Inferior parietal cortex (tissue), 1 donor: ENCODE results near the gene ZMYND8.

Experiments used
- DNase-seq: peaks from one replicate; pipeline ENCODE4 v3.0.0-alpha.2; 2016; ENCODE audit errors: extremely low spot score

ZMYND8 gene

DNA sequence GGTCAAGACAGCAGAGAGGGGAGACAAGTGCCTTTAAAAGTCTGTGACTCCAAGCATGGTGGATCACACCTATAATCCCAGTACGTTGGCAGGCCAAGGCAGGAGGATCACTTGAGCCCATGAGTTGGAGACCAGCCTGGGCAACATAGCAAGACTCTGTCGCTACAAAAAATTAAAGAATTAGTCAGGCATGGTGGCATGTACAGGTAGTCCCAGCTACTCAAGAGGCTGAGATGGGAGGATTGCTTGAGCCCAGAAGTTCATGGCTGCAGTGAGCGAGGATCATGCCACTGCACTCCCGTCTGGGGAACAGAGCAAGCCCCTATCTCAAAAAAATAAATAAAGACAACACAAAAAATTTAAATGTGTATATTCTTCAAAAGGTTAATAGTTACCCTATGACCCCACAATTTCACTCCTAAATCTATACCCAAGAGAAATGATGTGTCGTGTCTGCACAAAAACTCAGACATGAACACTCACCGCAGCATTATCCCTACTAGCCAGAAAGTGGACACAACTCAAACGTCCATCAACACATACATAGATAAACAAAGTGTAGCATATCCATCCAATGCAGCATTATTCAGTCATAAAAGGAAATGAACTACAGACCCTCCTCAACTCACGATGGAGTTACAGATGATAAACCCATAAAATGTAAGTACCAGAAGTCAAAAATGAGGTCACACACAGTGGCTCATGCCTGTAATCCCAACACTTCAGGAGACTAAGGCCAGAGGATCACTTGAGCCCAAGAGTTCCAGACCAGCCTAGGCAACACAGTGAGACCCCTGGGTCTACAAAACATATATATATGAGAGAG lies 23.9 kb downstream of the ZMYND8 start:
- DNase-seq, result no peak

DNA sequence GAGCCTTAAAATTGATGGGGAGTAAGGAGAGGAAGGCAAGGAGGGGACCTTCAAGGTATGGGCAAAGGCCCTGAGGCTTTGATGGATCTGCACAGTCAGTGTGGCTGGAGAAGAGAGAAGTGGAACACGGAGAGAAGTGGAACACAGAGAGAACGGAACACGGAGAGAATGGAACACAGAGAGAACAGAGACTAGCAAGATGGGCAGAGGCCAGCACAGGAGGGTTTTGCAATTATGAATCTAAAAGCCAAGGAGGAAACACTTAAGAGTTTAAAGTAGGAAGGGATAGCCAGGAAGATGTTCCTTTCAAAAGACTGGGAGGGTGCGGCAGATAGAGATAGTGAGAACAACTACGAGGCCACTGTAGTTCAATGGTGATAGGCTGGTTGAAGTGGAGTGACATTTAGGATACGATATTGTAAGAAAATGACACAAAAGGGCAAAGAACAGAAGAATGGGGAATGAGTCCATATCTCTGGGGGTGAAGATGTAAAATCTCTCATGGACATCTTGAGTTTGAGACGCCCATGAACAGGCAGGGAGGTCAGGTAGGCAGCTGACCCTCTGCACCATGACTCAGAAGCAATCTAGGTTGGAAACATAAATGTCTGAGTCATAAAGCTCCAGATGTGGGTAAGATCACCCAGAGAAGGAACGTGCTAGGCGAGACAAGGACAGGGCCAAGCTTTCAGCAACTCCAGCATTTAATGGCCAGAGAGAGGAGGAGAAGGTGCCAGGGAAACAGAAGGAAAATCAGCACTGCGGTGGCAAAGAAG lies 25.4 kb downstream of the ZMYND8 start:
- no peak for DNase-seq

DNA sequence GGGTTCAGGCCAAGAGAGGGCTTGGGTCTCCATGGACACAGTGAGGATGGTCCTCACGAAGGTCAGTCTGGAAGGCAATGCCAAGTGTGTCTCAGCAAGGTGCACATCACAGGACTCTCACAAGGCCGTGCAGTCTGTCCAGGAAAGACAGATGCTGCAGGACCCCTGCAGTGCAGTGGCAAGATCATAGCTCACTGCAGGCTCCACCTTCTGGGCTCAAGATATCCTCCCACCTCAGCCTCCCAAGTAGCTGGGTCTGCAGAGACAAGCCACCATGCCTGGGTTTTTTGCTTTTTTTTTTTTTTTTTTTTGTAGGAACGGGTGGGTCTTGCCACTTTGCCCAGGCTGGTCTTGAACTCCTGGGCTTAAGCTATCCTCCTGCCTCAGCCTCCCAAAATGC lies 26.4 kb downstream of the ZMYND8 start:
- no peak for DNase-seq

DNA sequence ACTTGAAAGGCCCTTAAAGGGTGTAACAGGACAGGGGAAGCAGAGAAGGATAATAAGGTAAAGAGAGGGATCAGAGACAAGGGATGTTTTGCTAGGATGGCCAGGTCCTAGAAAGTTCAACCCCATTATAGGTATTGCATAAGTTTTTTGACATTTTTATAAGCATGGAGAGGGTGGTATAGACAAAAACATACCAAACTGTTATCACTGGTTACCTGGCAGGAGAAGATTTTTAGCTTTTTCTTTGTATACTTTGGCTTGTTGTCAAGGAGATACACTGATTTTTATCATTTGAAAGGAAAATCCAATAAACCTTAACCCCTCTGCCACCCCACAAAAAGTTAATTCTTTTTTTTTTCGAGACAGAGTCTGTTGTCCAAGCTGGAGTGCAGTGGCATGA lies 28.4 kb downstream of the ZMYND8 start:
- DNase-seq, result no peak

DNA sequence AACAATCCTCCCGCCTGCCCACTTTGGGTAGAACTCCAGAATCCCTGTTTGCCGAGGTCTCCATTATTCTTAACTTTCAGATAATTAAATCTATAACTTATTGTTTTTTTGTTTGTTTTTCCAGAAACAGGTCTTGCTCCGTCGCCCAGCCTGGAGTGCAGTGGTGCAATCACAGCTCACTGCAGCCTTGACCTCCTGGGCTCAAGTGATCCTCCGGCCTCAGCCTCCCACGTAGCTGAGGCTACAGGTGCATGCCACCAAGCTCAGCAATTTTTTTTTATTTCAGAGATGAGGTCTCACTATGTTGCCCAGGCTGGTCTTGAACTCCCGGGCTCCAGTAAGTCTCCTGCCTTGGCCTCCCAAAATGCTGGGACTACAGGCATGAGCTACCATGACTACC lies 28.8 kb downstream of the ZMYND8 start:
- no peak for DNase-seq

DNA sequence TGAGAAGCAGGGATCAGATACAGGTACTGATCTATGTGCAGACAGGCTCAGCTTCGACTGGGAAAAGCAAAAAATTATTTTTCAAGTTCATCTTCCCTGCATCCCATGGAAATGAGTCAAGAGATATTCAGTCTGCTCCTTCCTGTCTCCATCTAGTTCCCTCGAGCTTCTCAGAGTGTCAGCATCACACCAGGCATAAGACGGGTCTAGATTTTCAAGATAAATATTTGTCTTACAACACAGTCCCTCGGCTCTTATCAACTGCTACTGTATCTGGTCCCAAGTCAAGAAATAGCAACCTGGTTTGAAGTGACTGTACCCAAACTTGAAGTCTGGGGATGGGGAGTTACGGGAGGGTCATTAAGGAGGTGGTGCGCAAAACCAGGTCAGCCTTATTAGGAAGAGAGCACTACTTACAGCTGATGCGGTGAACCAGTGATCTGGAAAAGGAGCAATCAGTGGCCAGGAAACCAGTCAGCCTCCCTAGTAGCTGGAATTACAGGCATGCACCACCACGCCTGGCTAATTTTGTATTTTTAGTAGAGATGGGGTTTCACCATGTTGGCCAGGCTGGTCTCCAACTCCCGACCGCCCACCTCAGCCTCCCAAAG lies 29.7 kb downstream of the ZMYND8 start:
- no peak for DNase-seq

DNA sequence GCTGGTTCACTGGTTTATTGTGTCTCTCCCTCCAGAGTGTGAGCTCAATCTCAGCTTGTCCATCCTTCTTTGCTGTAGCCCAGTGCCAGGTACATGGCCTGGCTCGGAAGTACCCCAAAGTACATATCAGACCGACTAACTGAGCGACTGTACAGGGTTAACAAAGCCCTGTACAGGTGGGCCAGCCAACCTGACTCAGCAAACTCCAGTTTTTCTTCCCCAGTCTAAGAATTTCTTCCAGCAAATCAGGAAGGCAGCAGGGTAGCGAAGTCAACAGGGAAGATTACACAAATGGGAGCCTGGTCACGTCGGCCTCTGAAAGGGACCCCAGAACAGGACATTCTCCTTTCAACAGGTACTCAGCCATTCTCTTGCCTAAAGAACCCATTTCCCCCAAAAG lies 31.3 kb downstream of the ZMYND8 start:
- no peak for DNase-seq

DNA sequence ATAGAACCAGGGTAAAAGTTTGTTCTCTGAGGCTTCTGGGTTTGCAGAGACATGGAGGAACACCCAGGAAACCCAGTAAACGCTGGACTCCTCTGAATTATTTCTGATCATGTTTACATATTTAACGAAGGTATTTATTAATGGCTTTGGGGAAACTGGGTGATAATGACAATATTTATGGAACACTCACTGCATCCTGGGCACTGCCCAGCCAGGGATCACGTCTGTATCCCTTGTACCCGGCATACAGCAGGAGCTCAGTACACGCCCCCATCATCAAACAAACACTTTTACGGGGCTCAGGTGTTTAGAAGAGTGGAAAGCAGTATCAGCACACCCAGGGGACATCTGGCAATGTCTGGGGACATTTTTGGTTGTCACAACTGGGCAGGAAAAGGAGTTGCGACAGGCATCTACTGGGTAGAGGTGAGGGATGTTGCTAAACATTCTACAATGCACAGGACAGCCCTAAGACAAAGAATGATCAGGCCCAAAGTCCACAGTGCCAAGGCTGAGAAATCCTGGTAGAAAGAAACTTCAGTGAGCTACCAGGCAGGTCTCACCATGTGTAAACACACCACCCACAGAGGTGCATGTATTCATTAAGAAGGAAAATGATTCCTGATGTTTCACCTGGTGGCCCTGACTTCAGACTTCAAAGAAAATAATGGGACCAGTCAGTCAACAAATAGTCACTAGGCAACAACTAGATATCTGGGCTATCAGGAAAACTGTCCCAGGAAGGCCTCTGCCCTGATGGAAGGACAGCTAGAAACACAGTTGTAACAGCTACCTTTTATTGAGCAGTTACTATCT lies 35.3 kb downstream of the ZMYND8 start:
- DNase-seq, result no peak

DNA sequence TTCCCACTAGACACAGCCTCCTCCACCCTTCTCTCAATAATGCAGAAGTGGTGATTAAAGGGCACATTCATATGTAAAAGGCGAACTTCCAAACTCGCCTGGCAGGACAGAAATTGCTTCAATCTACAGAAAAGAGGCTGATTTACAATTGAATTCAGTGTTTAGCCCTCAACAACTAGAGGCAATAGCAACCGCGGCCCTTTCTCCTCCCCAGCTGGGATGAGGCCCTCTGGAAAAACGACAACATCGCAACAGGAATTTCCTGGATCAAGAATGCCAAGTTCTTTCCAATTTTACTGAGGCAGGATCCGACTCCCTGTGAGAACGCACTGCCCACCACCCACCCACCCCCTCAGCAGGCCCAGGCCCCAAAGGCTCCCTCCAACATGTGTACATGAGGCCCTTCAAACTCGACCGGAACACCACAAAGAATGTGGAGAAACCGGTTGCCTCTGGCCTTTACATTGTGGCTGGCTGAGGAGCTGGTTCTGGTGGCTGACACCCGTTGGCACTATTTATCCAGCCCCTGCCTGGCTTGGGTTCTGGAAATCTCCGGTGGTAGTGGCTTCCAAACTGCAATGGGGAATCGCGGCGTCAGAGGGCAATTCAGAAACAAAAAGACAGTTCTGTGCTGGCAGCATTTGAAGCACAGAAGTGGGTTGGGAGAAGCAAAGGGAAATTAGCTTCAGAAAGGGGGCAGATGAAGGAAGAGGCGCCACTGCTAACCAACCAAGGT lies 36.8 kb downstream of the ZMYND8 start:
- no peak for DNase-seq

DNA sequence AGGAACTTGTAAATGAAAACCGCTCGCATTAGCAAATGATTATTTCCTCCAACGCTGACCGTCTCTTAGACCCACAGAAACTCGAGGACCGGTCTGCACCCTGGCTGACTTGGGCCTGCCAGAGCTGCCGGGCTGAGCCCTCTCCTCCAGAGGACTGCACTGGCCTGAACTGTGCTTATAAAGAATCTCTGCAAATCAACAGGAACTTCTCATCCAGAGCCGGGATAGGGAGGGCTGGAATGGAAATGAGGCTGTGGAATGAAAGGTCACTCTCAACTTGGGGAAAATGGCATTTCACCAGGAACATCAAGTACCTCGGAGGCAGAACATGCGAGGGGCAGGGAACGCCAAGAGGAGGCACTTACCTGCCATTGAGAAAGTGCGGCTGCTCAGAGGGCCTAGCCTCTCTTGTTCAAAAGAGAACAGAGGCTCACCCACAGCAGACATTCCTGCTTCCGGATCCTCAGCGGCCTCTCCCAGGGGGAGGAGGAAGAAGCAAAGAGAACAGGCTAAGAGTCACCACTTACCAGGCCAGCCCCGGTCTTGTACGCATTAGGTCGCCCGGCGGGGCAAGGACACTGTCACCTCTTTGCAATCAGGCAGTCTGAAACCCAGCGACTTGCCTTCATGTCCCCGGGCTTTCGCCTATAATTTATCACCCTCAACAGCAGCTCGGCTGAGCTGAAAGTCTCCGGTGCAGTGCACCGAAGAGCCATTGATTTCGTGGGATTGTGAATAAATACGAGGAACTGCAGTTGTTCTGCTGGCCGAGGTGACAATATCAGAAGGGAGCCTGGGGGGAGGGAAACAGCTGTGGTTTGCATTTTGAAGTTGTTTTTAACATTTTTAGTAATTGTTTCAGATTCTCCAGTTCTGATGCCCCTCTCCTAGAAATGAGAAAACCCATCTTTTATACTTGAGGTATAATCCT lies 37.6 kb downstream of the ZMYND8 start:
- peak; percentile 73 for DNase-seq

DNA sequence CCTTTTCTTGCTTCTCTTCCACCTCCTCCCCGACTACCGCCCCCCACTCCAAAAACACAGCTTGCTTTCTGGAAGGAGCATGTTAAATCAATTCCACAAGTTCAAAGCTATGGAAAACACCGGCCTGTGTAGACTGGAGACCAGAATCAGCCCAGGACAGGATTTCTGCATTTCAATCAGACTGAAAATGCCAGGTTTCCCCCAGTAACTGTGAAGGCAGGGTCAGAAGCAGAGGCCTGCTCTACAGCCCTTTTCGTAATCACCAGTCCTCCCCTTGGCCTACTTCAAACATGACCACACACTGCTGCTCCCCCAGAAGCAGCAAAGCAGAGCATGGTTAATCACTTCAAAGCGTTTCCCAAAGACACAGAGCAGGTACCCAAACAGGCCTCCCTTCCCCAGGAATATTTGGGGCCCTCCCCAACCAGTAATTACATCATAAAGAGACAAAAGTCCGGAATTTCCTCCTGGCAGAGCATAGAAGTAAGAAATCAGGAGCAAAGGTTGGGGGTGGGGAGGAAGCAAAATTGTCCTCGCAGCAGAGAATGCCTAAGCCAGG lies 38.4 kb downstream of the ZMYND8 start:
- DNase-seq, result no peak

DNA sequence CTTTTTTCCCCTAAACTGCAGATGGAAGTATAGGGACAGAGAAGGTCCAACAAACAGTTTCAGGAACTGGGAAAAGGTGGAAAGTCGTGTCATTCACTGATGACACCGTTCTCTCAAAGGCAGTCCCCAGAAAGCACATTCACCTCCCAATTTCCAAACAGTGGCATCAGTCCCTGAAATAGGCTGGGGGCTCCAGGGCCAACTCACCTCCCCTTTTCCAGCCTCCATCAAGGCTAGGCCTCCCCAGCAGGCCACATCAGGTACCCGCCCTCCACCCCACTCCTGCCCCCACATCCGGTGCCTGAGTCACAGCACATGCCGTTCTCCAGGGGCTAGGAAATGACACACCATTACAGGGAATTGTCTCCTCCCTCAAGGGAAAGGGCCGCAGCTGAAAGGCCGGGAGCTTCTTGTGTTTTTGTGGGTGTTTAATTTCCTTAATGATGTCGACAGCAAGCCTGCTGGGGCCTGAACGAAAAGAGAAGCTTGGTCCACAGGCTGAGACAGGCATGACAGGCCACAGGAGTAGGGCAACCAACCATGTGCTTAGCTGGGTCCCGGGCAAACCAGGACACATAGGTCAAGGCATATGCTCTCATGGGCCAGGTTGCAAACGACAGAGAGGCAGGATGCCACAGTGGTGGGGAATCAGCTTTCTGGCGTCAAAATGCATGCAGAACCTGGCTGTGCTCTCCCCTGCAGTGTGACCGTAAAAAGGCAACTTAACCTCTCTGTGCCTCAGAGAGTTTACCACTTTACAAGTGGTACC lies 39.2 kb downstream of the ZMYND8 start:
- no peak for DNase-seq

DNA sequence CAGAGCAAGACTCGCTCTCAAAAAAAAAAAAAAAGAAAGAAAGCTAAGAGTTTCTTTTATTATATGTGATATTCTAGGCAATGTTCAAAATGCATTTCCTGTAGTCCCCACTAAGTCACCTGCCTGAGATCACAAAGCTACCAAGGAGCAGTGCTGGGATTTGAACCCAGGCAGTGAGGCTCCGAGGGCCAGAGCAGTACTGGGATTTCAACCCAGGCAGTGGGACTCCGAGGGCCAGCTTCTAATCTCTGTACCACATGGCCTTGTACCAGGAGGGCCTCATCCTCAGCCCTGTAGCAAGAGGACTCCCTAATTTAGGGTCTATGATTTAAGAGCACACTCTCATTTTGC lies 39.7 kb downstream of the ZMYND8 start:
- no peak for DNase-seq

DNA sequence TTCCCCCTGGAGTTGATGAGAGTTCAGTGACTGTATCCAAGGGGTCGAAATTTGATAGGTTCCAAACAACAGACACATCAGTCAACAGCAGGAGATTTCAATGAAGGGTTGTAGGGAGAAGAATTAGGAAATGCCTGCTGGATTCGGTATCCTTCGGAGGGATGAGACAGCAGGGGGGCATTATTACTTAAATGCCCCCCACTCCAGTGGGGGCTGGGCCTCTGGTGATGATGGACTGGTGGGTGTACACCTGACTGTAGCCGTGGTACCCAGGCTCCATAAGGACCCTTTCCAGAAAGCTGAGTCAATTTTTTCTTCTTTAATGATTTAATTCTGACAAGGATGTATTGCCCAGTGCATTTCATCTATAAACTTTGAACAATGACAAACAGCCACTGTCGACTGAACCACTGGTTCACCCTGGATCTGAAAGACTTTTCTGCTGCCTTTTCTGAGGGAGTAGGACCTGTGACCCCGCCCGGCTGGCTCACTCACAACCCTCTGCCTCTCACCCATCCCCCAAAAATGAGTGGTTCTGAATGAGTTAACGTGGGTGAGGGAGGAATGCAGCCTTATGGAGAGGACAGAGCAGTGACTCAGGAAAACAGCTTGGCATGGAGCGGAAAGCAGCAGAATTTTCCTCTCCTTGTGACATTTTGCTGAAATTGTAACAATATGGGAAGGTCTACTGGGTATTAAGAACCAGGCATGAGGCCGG lies 41.0 kb downstream of the ZMYND8 start:
- DNase-seq, result no peak

DNA sequence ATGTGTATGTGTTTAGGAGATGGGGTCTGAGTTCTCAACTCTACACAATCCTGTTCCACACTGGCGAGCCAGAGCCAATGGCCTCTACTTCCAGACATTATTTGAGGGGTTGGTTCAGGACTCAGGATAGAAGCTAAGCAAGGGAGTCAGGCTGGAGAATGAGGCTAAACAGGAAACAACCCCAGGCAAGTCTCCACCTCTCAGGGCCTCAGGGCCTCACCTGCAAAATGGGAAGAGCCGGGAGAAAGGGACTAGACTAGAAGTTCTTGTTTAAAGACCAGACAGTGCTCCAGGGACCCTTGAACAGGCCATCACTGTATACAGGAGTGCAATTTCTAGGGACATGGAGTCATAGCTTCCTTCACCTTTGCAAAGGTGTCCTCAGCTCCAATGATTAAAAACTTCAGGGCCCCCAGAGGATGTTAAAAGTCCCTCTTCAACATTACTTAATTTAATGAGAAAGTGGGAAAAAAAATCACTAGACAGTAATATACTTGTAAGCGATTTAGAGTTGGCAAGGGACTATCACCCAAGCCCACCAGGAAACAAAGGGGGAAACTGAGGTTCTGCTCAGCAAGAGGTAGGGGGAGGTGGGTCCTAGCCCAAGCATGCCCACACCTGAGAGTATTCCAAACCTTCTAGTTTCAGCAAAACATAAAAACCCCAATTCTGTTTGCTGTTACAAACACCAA lies 41.7 kb downstream of the ZMYND8 start:
- no peak for DNase-seq

DNA sequence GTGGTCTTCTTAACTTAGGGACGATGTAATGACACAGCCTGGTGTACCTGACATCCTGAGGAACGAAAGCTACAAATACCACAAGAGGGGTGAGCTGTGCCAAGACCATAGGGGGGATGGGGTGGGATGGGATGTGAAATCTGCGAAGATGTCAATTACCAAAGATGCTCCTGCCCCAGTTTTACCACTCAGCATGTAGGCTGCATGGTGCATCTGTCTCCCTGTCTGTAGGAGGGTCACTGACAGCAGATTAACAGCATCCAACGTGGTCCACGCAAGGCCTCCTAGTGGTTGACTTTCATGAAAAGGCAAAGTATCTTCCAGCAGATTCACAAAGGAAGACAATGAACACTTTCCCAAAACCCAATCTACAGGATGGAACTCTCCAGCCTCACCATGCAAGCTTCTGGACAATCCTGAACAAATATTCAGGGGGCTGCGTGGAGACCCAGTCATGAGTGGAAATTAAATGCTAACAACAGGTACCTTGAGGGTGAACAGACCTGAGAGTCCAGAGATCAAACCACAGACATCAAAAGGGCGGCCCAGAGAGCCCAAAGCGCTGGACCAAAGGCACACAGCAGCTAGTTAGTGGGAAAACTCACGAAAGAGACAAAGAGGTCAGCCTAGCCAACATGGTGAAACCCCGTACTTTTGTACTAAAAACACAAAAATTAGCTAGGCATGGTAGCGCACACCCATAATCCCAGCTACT lies 44.4 kb downstream of the ZMYND8 start:
- no peak for DNase-seq

DNA sequence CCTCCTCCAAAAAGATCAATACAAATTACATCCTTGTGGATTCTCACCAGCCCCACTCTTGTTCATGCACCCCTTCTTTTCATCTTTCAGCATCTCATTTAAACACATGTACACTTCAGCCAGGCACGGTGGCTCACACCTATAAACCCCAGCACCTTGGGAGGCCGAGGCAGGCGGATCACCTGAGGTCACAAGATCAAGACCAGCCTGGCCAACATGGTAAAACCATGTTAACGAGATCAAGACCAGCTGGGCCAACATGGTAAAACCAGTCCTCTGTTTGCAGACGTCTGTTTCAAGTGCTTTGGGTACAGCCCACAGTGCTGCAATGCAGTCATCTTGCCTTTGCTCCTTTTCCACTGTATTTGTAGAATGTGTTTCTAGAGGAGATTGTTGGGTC lies 45.3 kb downstream of the ZMYND8 start:
- no peak for DNase-seq
